GM21367 (cell line): ENCODE results near the gene MYO15B.
"Not testable (repeated sequence)": the region's sequence is repeated elsewhere in the genome, so short reads cannot be mapped to it uniquely, and the experiment has no call there.

Source experiments
- ATAC-seq: cut with Tn5 transposase; IDR thresholded peaks from one replicate; pipeline ENCODE4 v1.9.1; 2021; ENCODE audit not compliant: unreplicated experiment

MYO15B gene

DNA sequence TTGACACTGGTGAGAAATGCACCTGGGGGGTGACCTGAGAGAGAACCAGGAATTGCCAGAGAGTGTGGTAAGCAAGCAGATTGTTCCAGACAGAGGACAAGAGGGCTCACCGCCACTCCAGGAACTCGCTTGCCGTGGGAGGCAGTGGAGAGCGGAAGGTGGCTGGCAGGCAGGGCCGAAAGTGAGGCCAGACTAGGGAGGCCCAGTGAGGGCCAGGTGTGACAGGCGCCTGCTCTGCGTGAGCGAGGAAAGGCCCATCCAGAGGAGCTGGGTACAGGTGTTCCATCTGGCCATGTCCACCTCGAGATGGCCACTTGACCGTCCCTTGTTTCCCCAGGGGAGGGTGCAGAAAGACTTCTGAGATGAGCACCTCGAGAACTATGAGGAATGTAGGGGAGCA lies 11.9 kb upstream of the MYO15B start:
- ATAC-seq = no peak

DNA sequence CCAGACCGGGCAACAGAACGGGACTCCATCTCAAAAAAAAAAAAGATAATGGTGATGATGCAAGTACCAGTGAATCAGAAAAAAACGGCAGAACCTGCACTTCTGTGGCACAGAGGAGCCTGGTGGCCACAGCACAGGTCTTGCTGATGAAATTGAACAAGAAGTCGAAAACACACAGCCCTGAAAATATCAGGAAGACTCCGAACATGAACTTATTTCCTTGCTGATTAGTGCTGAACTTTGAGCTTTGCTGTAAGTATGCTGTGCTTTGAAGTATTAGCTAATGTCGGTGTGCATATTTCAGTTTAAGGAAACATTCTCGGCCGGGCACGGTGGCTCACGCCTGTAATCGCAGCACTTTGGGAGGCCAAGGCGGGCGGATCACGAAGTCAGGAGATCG lies 10.9 kb upstream of the MYO15B start:
- ATAC-seq = no peak

DNA sequence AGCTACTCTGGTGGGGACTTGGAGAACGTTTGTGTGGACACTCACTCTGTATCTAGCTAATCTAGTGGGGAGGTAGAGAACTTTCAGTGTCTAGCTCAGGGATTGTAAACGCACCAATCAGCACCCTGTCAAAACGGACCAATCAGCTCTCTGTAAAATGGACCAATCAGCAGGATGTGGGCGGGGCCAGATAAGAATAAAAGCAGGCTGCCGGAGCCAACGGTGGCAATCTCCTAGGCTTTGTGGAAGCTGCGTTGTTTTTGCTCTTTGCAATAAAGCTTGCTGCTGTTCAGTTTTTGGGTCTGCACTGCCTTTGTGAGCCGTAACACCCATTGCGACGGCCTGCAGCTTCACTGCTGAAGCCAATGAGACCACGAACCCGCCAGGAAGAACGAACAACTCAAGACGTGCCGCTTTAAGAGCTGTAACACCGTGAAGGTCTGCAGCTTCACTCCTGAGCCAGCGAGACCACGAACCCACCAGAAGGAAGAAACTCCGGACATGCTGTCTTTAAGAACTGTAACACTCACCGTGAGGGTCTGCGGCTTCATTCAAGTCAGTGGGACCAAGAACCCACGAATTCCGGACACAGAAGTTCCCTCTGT lies 6.4 kb upstream of the MYO15B start:
- ATAC-seq = not testable (repeated sequence)

DNA sequence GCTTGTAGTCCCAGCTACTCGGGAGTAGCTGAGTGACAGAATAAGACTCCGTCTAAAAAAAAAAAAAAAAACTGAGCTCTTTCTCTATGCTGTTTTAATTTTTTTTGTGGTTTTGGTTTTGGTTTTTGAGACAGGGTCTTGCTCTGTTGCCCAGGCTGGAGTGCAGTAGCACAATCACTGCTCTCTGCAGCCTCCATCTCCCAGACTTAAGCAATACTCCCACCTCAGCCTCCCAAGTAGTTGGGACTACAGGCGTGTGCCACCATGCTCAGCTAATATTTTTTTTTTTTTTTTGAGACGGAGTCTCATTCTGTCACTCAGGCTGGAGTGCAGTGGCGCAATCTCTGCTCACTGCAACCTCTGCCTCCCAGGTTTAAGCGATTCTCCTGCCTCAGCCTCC lies 4.4 kb upstream of the MYO15B start:
- not testable (repeated sequence) for ATAC-seq

DNA sequence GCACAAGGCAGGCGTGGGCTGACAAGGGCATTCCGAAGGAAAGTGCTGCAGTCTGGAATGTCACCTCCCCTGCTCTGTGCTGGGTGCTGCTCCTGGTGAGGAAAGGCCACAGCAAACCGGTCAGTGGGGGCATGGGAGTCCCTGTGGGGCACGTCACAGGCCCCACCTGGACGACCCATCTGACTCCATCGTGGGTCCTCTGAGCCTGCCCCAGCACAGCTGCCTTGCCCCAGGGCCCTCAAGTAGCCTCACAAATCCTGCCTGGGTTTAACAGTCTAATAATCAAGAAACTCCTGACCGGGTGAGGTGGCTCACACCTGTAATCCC lies 2.8 kb upstream of the MYO15B start:
- no peak for ATAC-seq

DNA sequence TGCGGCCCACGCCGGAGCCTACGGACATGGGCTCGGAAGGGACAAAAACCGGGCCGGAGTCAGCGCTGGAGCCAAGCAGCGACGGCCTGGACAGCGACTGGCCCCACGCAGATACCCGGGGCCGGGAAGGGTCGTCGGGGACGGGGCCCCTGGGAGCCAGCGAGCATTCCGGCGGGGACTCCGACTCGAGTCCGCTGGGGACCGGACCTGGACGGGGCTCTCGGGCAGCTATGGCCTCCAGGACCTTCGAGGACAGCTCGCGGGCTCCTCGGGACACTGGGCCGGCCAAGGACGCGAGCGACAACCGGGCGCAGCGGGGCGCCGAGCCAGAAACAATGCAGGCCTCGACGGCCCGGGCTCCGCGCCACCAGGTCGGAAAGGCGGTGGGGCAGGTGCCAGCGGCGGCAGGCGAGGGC lies 1.0 kb downstream of the MYO15B start:
- ATAC-seq = peak; percentile 9

DNA sequence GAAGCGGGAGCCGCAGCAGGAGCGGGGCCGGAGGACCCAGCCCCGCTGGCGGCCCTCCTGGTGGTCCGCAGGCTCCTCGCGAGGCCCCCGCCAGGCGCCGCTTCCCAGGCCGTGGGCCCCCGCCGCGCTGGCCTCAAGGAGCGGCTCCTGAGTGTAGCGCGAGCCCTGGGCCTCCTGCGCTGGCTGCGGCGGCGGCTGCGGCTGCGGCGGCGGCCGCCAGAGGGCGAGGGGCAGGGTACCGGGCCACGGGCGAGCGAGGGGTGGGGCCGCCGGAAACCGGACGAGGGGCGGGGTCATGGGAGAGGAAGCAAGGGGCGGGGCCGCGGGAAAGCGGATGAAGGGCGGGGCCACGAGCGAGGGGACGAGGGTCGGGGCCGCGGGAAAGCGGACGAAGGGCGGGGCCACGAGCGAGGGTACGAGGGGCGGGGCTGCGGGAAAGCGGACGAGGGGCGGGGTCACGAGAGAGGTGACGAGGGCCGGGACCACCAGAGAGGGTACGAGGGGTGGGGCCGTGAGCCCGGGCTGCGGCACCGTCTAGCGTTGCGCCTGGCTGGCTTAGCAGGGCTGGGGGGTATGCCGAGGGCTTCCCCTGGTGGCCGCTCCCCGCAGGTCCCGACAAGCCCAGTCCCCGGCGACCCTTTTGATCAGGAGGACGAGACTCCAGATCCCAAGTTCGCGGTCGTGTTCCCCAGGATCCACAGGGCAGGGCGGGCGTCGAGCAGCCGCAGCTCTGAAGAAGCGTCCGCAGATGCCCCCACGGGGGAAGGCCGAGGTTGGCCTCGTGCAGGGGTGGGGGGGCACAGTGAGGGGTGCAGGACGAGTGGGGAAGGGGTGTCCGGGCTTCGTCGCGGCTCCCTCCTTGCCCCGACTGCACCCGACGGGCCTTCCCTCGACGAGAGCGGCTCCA lies 1.7 kb downstream of the MYO15B start:
- ATAC-seq = peak; percentile 64

DNA sequence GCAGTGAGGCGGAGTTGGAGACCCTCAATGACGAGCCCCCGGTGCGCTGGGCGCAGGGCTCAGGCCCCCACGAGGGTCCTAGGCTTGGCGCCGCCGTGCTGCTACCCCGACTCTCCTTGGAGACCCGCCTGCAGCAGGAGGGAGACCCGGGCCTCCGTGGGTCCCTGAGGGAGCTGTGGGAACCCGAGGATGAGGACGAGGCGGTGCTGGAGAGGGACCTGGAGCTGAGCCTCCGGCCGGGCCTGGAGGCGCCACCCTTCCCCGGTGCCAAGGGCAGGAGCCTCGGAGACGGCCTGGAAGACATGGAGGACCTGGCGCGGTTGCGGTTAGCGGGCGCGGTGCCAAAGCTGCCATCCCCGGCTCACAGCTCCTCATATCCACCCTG lies 2.3 kb downstream of the MYO15B start:
- no peak for ATAC-seq

DNA sequence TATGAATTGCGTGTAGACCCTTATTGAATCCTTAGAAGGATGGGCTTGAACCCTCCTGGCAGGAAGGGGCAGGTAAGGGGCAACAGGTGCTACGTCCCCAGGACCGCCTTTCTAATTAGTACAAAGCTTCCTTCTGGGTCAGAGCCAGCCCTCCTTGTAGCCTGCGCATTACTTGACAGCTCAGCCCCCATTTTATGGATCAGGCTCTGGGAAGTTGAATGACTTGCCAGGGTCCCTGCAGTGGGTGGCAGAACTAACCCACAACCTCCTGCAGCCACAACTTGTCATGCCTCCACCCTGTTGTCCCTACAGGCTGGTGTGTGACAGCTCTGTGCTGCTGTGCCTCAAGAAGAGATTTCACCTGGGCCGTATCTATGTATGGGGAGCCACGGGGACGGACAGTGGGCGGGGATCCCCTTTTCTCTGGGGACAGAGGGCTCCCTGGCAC lies 2.7 kb downstream of the MYO15B start:
- ATAC-seq = no peak

DNA sequence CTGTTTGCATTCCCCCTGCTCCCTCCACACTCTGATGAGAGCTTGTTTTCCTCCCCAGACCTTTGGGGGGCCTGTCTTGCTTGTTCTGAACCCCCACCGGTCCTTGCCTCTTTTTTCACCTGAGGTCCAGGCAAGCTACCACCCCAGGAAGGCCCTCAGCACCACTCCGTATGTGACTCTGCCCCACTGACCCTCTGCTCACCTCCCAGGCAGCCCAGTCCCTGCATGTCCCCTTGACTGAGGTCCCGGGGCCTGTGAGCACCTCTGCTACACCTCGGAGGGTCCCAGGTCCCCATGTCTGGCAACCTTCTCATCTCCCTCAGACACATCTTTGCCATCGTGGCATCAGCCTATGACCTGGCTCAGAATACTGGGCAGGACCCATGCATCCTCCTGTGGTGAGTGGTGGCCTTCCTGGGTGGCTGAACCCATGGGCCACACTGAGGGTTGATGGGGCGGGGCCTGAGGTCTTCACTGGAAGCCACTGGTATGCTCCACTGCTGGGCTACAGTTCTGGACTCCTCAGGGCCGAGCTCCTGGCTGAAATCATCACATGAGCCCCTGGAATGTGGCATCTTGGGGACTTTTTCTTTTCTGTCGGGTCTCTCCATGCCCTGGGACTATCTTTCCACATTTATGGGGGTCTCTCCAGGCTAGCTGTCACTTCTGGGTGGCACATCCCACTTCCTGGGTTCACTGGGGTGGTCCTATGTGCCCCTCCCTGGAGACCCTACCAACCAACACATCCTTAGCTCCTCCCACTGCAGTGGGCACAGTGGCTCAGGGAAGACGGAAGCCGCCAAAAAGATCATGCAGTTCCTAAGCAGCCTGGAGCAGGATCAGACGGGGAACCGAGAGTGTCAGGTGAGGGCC lies 3.5 kb downstream of the MYO15B start:
- no peak for ATAC-seq

DNA sequence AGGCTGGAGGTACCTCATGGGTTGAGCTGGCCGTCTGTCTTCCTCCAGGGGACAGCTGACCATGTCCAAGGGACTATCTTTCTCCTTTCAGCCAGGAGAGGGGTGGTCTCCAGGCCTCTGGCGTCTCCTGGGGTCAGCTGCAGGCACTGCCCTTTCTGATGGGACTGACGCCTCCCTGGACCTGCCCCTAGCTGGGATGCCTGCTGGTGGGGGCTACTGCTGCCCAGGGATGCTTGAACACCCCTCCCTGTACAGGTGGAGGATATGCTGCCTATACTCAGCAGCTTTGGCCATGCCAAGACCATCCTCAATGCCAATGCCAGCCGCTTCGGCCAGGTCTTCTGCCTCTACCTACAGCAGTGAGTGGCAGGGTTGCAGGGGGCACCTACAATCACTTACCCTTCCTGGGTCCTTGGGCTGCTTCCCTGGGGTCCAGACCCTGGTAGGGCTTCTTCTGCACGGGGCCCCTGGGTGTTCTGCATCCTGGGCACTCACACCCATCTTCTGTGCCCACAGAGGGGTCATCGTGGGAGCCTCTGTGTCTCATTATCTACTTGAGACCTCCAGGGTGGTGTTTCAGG lies 4.2 kb downstream of the MYO15B start:
- ATAC-seq = no peak

DNA sequence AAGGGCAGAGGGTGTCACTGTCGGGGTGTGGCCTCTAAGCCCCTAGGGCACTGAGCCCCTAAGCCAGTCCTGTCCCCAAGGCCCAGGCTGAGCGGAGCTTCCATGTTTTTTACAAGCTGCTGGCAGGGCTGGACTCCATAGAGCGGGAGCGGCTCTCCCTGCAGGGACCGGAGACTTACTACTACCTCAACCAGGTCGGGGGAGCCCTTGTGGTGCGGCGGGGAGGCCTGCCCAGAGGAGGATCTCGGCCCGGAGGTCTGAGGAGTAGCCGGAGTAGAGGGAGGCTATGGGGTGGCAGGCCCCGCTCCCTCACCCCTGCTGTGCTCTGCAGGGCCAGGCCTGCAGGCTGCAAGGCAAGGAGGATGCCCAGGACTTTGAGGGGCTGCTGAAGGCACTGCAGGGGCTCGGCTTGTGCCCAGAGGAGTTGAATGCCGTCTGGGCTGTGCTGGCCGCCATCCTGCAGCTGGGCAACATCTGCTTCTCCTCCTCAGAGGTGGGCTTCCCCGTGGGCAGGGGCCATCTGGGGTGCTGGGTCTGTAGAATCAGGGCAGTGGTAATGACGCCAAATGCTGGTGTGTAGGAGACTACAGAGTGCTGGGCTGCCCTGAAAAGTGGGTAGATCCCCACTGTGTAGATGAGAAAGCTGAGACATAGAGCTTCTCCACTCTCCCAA lies 4.9 kb downstream of the MYO15B start:
- ATAC-seq = no peak

DNA sequence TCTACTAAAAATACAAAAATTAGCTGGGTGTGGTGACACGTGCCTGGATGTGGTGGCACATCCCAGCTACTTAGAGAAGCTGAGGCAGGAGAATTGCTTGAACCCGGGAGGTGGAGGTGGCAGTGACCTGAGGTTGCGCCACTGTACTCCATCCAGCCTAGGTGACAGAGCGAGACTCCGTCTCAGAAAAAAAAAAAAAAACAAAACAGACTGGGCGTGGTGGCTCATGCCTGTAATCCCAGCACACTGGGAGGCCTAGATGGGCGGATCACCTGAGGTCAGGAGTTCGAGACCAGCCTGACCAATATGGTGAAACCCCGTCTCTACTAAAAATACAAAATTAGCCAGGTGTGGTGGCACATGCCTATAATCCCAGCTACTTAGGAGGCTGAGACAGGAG lies 5.8 kb downstream of the MYO15B start:
- not testable (repeated sequence) for ATAC-seq

DNA sequence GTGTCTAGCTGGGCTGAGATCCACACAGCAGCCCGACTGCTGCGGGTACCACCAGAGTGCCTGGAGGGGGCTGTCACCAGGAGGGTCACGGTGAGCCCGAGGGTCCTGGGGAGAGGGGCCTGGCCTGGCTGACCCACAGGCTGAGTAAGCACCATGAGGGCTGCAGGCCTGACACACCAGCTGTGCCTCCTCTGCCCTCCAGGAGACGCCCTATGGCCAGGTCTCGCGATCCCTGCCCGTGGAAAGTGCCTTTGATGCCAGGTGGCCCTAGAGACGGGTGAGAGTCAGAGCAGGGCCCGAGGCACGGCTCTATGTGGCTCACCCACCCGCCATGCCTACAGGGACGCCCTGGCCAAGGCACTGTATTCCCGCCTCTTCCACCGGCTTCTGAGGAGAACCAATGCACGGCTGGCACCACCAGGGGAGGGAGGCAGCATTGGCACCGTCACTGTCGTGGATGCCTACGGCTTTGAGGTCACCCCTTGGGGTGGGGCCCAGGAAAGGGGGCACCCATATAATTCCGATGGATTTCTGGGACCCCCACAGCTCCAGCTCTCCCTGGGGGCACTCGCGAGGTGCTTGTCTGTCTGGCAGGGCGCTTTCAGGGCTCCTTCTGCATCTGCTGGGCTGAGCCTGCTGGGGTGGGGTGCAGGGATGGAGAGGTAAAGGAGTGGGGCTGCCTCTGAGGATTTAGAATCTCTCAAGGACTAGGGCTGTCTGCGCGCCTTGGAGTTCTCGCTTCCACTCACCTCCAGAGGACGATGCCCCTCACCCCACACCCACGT lies 7.1 kb downstream of the MYO15B start:
- ATAC-seq = no peak

DNA sequence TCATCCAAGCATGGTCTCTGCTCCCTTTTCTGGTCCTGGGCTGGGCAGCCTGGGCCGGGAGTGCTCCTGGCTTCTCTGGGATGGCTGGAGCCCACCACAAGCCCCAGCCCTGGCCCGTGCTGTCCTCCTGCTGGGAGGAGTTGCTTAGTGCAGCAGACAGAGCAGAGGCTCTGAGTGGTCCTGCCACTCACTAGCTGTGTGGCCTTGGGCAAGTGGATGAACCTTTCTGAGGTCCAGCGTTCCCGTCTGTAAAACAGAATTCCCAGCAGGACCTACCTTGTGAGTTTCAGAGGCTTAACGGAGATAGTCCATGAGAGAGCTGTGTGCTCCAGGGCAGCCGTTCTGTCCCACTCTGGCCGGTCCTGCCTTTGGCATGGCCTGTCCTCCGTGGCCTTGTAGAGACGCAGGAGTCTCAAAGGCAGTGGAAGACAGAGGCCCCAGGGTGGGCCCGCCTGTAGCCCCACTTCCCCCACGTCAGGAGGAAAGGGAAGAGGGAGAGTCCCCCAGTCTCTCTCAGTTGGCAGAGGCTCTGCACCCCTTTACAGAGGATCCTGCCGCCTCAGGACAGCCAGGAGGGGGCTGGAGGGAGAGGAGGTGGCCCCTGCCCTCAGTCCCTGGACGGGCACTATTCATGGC lies 7.8 kb downstream of the MYO15B start:
- no peak for ATAC-seq

DNA sequence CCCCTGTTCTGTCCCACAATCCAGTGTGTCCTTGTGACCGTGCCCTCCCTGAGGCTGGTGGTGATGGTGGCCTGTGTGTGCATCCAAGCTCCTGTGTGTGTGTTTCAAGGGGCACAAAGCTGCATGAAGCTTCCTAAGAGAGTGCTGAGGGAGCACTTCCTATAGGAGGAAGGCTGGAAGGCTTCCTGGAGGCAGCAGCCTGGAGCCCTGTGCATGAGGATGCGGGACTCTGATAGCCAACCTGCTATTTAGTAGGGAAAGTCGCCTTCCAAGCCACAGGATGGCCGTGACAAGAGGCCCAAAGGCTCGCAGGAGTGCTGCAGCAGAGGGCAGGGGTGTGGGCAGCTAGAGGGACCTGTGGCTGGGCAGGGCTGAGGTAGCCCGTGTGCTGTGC lies 8.3 kb downstream of the MYO15B start:
- ATAC-seq = no peak

DNA sequence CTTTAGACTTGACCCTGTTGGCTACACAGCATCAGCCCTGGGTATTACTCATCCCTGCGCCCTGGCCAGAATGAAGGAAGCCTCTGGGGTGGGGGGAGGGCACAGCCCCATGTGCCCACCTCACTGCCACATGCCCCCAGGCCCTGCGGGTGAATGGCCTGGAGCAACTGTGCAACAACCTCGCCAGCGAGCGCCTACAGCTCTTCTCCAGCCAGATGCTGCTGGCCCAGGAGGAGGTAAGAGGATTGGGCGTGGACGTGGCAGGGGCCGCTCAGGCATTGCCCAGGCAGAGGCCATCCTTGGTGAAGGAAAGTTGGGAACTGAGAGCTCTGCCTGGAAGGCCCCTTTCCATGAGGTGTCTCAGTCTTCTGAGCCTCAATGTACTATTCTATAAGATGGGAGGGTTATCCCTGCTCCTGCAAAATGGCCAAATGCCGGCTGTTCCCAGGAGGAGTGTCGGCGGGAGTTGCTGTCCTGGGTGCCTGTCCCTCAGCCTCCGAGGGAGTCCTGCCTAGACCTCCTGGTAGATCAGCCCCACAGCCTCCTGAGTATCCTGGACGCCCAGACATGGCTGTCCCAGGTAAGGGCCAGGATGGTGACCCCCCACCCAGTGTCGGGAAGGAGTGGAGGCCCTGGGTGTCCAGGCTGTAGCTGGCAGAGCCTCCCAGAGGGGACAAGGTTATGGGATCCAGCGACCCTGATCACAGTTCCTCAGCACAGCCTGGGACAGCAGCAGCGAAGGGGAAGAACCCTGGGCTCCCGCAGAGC lies 8.9 kb downstream of the MYO15B start:
- ATAC-seq = no peak

DNA sequence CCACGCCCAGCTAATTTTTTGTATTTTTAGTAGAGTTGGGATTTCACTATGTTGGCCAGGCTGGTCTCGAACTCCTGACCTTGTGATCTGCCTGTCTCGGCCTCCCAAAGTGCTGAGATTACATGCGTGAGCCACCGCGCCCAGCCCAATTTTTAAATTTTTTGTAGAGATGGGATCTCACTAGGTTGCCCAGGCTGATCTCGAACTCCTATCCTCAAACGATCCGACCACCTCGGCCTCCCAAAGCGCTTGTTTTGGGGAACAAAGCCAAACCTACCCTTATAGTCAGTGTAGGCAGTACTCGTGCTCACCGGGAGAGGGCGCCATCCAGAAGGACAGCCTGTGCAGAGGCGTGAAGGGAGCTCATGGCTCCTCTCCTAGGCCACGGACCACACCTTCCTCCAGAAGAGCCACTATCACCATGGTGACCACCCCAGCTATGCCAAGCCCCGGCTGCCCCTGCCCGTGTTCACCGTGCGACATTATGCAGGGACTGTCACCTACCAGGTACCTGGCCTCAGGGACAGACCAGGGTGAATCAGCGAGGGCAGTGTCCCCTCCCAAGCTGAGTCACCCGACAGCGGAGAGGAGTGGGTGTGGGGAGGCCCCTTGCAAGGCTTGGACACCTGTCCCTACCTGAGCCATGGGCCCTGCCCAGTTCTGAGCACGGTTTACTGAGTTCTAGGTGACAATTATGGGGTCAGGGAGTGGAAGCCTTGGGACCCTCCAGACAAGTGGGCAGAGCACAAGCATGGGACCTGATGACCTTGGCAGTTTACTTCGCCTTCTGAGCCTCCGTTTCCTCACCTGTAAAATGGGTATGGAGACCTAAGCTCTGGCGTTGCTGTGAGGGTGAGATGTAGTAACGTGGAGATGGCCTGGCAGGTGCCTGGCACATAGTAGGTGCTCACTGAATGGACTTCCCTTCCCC lies 13.7 kb downstream of the MYO15B start:
- ATAC-seq = no peak
